Activated CD8-positive, alpha-beta T cell treated with anti-CD3 and anti-CD28 coated beads for 36 hours (primary cell): ENCODE results near the gene CDH12. TPM values are rescaled to one million over a fixed set of nuclear protein-coding genes. Genes with fewer than 3 reads are reported as not detected.

Source experiments
- ATAC-seq: fragments of 200-7000 bp; cut with Tn5 transposase; one replicate; pipeline ENCODE4 v1.10.0; 2021; ENCODE audit warnings: mild to moderate bottlenecking, moderate library complexity
- CTCF ChIA-PET: fragments of 350-600 bp; sonication (Branson Sonifier 250); formaldehyde crosslinking; loops from one replicate; lab custom pipeline; 2021; ENCODE audit warnings: antibody characterized with exemption; lab: Charles Lee
- POLR2A ChIA-PET: fragments of 350-600 bp; sonication (Branson Sonifier 250); formaldehyde crosslinking; loops from one replicate; lab custom pipeline; 2021; ENCODE audit warnings: antibody characterized with exemption; lab: Charles Lee
- DNase-seq: peaks from one replicate; pipeline ENCODE4 v3.0.0-alpha.2; 2020
- H3K27ac Mint-ChIP-seq: one replicate; pipeline ENCODE4 v1.8.0; 2021; ENCODE audit warnings: mild to moderate bottlenecking, mixed read lengths
- H3K27me3 Mint-ChIP-seq: one replicate; pipeline ENCODE4 v1.8.0; 2021; ENCODE audit warnings: mixed read lengths
- H3K36me3 Mint-ChIP-seq: one replicate; pipeline ENCODE4 v1.8.0; 2021; ENCODE audit warnings: low read depth, mixed read lengths
- H3K4me1 Mint-ChIP-seq: one replicate; pipeline ENCODE4 v1.8.0; 2021; ENCODE audit warnings: low read depth, mixed read lengths
- H3K4me3 Mint-ChIP-seq: one replicate; pipeline ENCODE4 v1.8.0; 2021; ENCODE audit warnings: mild to moderate bottlenecking, moderate library complexity, mixed read lengths
- H3K9me3 Mint-ChIP-seq: one replicate; pipeline ENCODE4 v1.8.0; 2021; ENCODE audit warnings: mixed read lengths
- intact Hi-C: fragments of 100-400 bp; cut with micrococcal nuclease; formaldehyde crosslinking; loops from one replicate; pipeline ENCODE4 v1.10.0; 2022
- total RNA-seq, 2 experiments: library from RNA; stranded (reverse); gene quantifications; one replicate each; pipeline ENCODE4 v1.2.3, GENCODE V29; 2021
- TF ChIP-seq, protein P1 (sequence below): fragments of 200-600 bp; IDR thresholded peaks from one replicate; pipeline ENCODE4 v1.8.0; 2022; ENCODE audit warnings: antibody characterized with exemption, mild to moderate bottlenecking

Gene CDH12
- total RNA-seq, 2 experiments from 2014 or later, result not detected

DNA sequence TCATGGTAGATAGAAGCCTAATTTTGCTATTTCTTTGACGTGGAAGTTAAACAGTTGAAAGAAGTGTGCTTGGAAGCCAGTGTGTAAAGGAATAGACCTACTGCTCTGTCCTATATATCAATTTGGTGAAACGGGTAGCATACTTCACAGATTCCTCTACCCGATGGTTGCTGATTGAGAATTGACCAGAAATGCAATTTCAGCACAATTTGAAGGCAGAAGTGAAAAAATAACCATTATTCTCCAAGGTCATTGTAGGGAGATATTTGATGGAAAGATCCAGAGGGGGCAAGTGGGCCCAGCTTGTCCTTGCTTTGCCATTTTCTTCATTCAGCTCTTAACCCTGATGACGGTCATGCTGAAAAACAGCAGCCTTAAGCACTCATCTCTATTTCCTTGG, 15.3 kb downstream of the CDH12 start:
- Mint-ChIP-seq H3K9me3 (peaks cover 15% of the 10 kb centered on the region), H3K27me3 (no peaks in the 10 kb centered on the region), H3K4me3 (no peak overlapping the region), H3K27ac (no peak overlapping the region), H3K36me3 (no peaks in the 10 kb centered on the region), H3K4me1 (no peaks in the 10 kb centered on the region)
- intact Hi-C loops, result no loop called here
- ATAC-seq (no peak), DNase-seq (no peak)
- ChIA-PET CTCF (no interaction called here), POLR2A (no interaction called here)
- TF ChIP-seq, protein P1, sequence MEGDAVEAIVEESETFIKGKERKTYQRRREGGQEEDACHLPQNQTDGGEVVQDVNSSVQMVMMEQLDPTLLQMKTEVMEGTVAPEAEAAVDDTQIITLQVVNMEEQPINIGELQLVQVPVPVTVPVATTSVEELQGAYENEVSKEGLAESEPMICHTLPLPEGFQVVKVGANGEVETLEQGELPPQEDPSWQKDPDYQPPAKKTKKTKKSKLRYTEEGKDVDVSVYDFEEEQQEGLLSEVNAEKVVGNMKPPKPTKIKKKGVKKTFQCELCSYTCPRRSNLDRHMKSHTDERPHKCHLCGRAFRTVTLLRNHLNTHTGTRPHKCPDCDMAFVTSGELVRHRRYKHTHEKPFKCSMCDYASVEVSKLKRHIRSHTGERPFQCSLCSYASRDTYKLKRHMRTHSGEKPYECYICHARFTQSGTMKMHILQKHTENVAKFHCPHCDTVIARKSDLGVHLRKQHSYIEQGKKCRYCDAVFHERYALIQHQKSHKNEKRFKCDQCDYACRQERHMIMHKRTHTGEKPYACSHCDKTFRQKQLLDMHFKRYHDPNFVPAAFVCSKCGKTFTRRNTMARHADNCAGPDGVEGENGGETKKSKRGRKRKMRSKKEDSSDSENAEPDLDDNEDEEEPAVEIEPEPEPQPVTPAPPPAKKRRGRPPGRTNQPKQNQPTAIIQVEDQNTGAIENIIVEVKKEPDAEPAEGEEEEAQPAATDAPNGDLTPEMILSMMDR, result no peak

GRCh38 chr5:22835686-22836085, 17.5 kb downstream of the CDH12 start:
- Mint-ChIP-seq H3K9me3 (peaks cover 2% of the 10 kb centered on the region), H3K27me3 (no peaks in the 10 kb centered on the region), H3K36me3 (no peaks in the 10 kb centered on the region), H3K4me1 (no peaks in the 10 kb centered on the region), H3K4me3 (no peak overlapping the region), H3K27ac (no peak overlapping the region)
- POLR2A ChIA-PET, result no interaction called here
- intact Hi-C loops, result no loop called here
- CTCF ChIA-PET, result no interaction called here
- TF ChIP-seq, protein P1, result no peak
- ATAC-seq (no peak), DNase-seq (no peak)

GRCh38 chr5:22793463-22793862, 59.7 kb downstream of the CDH12 start:
- ChIA-PET CTCF (no interaction called here), POLR2A (no interaction called here)
- Mint-ChIP-seq H3K36me3 (no peaks in the 10 kb centered on the region), H3K4me3 (no peak overlapping the region), H3K4me1 (no peaks in the 10 kb centered on the region), H3K9me3 (peaks cover 4% of the 10 kb centered on the region), H3K27ac (no peak overlapping the region), H3K27me3 (no peaks in the 10 kb centered on the region)
- TF ChIP-seq, protein P1, result no peak
- no peak for DNase-seq
- intact Hi-C loops, result no loop called here
- no peak for ATAC-seq

GRCh38 chr5:22787807-22788206, 65.3 kb downstream of the CDH12 start:
- POLR2A ChIA-PET, result no interaction called here

DNA sequence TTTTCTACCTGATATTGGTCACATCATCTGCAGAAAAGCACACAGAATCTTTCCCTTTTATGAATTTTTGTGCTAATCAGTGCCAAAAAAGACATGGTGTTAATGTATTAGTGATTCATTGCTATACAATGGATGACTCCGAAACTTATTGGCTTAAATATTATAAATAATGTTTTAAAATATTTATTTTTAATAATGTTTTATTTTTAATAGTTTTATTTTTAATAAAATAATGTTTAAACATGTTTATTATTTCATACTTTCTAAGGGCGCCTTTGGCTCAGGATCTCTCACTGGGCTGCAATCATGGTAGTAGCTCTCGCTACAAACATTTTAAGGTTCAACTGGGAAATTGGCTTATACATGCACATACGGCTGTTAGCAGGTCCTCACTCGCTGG, 65.7 kb downstream of the CDH12 start:
- intact Hi-C loops, result no loop called here
- H3K27me3 Mint-ChIP-seq, result no peaks in the 10 kb centered on the region
- no peaks in the 10 kb centered on the region for H3K4me1 Mint-ChIP-seq
- POLR2A ChIA-PET, result no interaction called here
- no peaks in the 10 kb centered on the region for H3K36me3 Mint-ChIP-seq
- DNase-seq (no peak), ATAC-seq (no peak)
- H3K4me3 Mint-ChIP-seq, result no peak overlapping the region
- TF ChIP-seq, protein P1, result no peak
- H3K27ac Mint-ChIP-seq, result no peak overlapping the region
- peaks cover 9% of the 10 kb centered on the region for H3K9me3 Mint-ChIP-seq
- CTCF ChIA-PET, result no interaction called here

More at GRCh38 chr5:22787807-22788206, 65.3 kb downstream of the CDH12 start:
- no peak for ATAC-seq
- DNase-seq, result no peak
- TF ChIP-seq, protein P1, result no peak
- Mint-ChIP-seq H3K27me3 (no peaks in the 10 kb centered on the region), H3K36me3 (no peaks in the 10 kb centered on the region), H3K4me1 (no peaks in the 10 kb centered on the region), H3K9me3 (peaks cover 9% of the 10 kb centered on the region), H3K27ac (no peak overlapping the region), H3K4me3 (no peak overlapping the region)
- intact Hi-C loops, result no loop called here
- CTCF ChIA-PET, result no interaction called here
